ENCODE measurements around the gene PKD1.
"Not testable (repeated sequence)": the region's sequence is repeated elsewhere in the genome, so short reads cannot be mapped to it uniquely, and the experiment has no call there.

The PKD1 gene

GRCh38 chr16:2142942-2143877 lies 7.5 kb upstream of the PKD1 start:
- H3K27ac ChIP-seq: no peak overlapping the region
- no peak for TF ChIP-seq CTCF (conservative IDR thresholded peaks at IDR 0.05)
- TF ChIP-seq ZFX (IDR thresholded peaks at IDR 0.05): no peak

GRCh38 chr16:2135071-2135470 lies 627 bp downstream of the PKD1 start:
- H3K27ac ChIP-seq: peak overlapping the region; percentile 68
- TF ChIP-seq ZFX (IDR thresholded peaks at IDR 0.05): 0 out of 2 replicates have a peak, but pooled peaks have one; percentile 20

GRCh38 chr16:2133797-2134196 lies 1.9 kb downstream of the PKD1 start:
- H3K27ac ChIP-seq: not testable (repeated sequence)

- H3K27ac ChIP-seq: not testable (repeated sequence)
Measured at GRCh38 chr16:2129890-2130447, 5.7 kb downstream of the PKD1 start.

GRCh38 chr16:2129251-2129650 lies 6.4 kb downstream of the PKD1 start:
- H3K27ac ChIP-seq: peak overlapping the region; percentile 79

- H3K27ac ChIP-seq: peak overlapping the region; percentile 80
Measured at GRCh38 chr16:2127630-2128280, 7.9 kb downstream of the PKD1 start.

- peak overlapping the region; percentile 80 for H3K27ac ChIP-seq
Measured at GRCh38 chr16:2126928-2127556, 8.7 kb downstream of the PKD1 start.

- H3K27ac ChIP-seq: peak overlapping the region; percentile 80
Measured at GRCh38 chr16:2126161-2126743, 9.4 kb downstream of the PKD1 start.

GRCh38 chr16:2125609-2126008 lies 10.1 kb downstream of the PKD1 start:
- H3K27ac ChIP-seq: peak overlapping the region; percentile 80

GRCh38 chr16:2124694-2125444 lies 10.8 kb downstream of the PKD1 start:
- H3K27ac ChIP-seq: peak overlapping the region; percentile 80

GRCh38 chr16:2124377-2124693 lies 11.4 kb downstream of the PKD1 start:
- peak overlapping the region; percentile 80 for H3K27ac ChIP-seq

- H3K27ac ChIP-seq: peak overlapping the region; percentile 80
Measured at GRCh38 chr16:2123706-2124376, 11.9 kb downstream of the PKD1 start.

- not testable (repeated sequence) for H3K27ac ChIP-seq
Measured at GRCh38 chr16:2122934-2123683, 12.6 kb downstream of the PKD1 start.

All from C4-2B (cell line).